Fibroblast of upper back skin (primary cell): ENCODE measurements around the gene NKAIN2.

Source experiments
- DNase-seq: peaks from one replicate; pipeline ENCODE4 v3.0.0-alpha.2; 2013

The NKAIN2 gene

GRCh38 chr6:124040655-124041054 lies 237.0 kb downstream of the NKAIN2 start:
- DNase-seq = no peak

GRCh38 chr6:124052120-124052519 lies 248.5 kb downstream of the NKAIN2 start:
- DNase-seq = no peak

GRCh38 chr6:124053315-124053714 lies 249.7 kb downstream of the NKAIN2 start:
- no peak for DNase-seq

- DNase-seq = no peak
Measured at GRCh38 chr6:124054034-124054433, 250.4 kb downstream of the NKAIN2 start.

GRCh38 chr6:124055395-124055794 lies 251.7 kb downstream of the NKAIN2 start:
- no peak for DNase-seq

GRCh38 chr6:124055963-124056362 lies 252.3 kb downstream of the NKAIN2 start:
- DNase-seq = no peak

GRCh38 chr6:124056407-124057334 lies 253.0 kb downstream of the NKAIN2 start:
- no peak for DNase-seq

- no peak for DNase-seq
Measured at GRCh38 chr6:124057461-124057860, 253.8 kb downstream of the NKAIN2 start.

- no peak for DNase-seq
Measured at GRCh38 chr6:124064317-124065113, 260.9 kb downstream of the NKAIN2 start.

GRCh38 chr6:124066269-124066668 lies 262.6 kb downstream of the NKAIN2 start:
- no peak for DNase-seq

GRCh38 chr6:124066946-124067552 lies 263.4 kb downstream of the NKAIN2 start:
- no peak for DNase-seq

GRCh38 chr6:124069230-124069950 lies 265.7 kb downstream of the NKAIN2 start:
- no peak for DNase-seq

- DNase-seq = peak; percentile 2
Measured at GRCh38 chr6:124073021-124073420, 269.4 kb downstream of the NKAIN2 start.

- no peak for DNase-seq
Measured at GRCh38 chr6:124073820-124074587, 270.3 kb downstream of the NKAIN2 start.

GRCh38 chr6:124074606-124075005 lies 270.9 kb downstream of the NKAIN2 start:
- DNase-seq = no peak

- no peak for DNase-seq
Measured at GRCh38 chr6:124076336-124077048, 272.8 kb downstream of the NKAIN2 start.

- no peak for DNase-seq
Measured at GRCh38 chr6:124078169-124078568, 274.5 kb downstream of the NKAIN2 start.

GRCh38 chr6:124080483-124080882 lies 276.8 kb downstream of the NKAIN2 start:
- no peak for DNase-seq

GRCh38 chr6:124090491-124090890 lies 286.8 kb downstream of the NKAIN2 start:
- DNase-seq = no peak

- no peak for DNase-seq
Measured at GRCh38 chr6:124099520-124099919, 295.9 kb downstream of the NKAIN2 start.

- DNase-seq = no peak
Measured at GRCh38 chr6:124110514-124110913, 306.8 kb downstream of the NKAIN2 start.
